H9 (cell line): Measurements from ENCODE around the gene PUM2. TPM values are rescaled to one million over a fixed set of nuclear protein-coding genes. Genes with fewer than 3 reads are reported as not detected.

Source experiments
- DNase-seq: peaks from one replicate; pipeline ENCODE4 v3.0.0-alpha.2; 2017
- H2AFZ ChIP-seq: one replicate; pipeline ENCODE4 v1.6.1; 2013; ENCODE audit warnings: mild to moderate bottlenecking, low read length, control low read depth, moderate library complexity
- H2AK5ac ChIP-seq: 2 replicates; pipeline ENCODE4 v1.6.1; 2013; ENCODE audit warnings: low read length, control low read depth, mixed read lengths; ENCODE audit not compliant: insufficient read length
- H2BK120ac ChIP-seq: one replicate; pipeline ENCODE4 v1.6.1; 2013; ENCODE audit warnings: low read depth, mild to moderate bottlenecking, low read length, control low read depth, inconsistent platforms; ENCODE audit not compliant: poor library complexity, severe bottlenecking
- H2BK12ac ChIP-seq: 2 replicates; pipeline ENCODE4 v1.6.1; 2013; ENCODE audit warnings: low read length, control low read depth, mixed read lengths, low read depth; ENCODE audit not compliant: insufficient read length
- H2BK15ac ChIP-seq: 2 replicates; pipeline ENCODE4 v1.6.1; 2013; ENCODE audit warnings: low read depth, low read length, control low read depth
- H2BK20ac ChIP-seq: one replicate; pipeline ENCODE4 v1.6.1; 2013; ENCODE audit warnings: low read depth, mild to moderate bottlenecking, low read length, control low read depth, inconsistent platforms; ENCODE audit not compliant: poor library complexity, severe bottlenecking
- H2BK5ac ChIP-seq: 2 replicates; pipeline ENCODE4 v1.6.1; 2013; ENCODE audit warnings: low read length, control low read depth, mixed read lengths; ENCODE audit not compliant: insufficient read length
- H3K14ac ChIP-seq: 2 replicates; pipeline ENCODE4 v1.6.1; 2013; ENCODE audit warnings: low read length, control low read depth; ENCODE audit not compliant: insufficient read depth
- H3K18ac ChIP-seq: 2 replicates; pipeline ENCODE4 v1.6.1; 2013; ENCODE audit warnings: low read depth, mild to moderate bottlenecking, mixed read lengths, low read length, control low read depth; ENCODE audit not compliant: insufficient read length
- H3K23ac ChIP-seq: 2 replicates; pipeline ENCODE4 v1.6.1; 2013; ENCODE audit warnings: low read length, control low read depth, mixed read lengths, low read depth; ENCODE audit not compliant: insufficient read length
- H3K23me2 ChIP-seq: 2 replicates; pipeline ENCODE4 v1.6.1; 2013; ENCODE audit warnings: low read depth, mild to moderate bottlenecking, mixed read lengths, low read length, control low read depth; ENCODE audit not compliant: insufficient read length, poor library complexity, severe bottlenecking
- H3K27ac ChIP-seq: 2 replicates; pipeline ENCODE4 v1.5.1; 2013; ENCODE audit warnings: low read length, control low read depth, mixed read lengths, low read depth; ENCODE audit not compliant: insufficient read length
- H3K27me3 ChIP-seq: 2 replicates; pipeline ENCODE4 v1.6.1; 2013; ENCODE audit warnings: low read length, control low read depth, inconsistent platforms; ENCODE audit not compliant: insufficient read depth
- H3K4ac ChIP-seq: 2 replicates; pipeline ENCODE4 v1.6.1; 2013; ENCODE audit warnings: low read depth, mild to moderate bottlenecking, control low read depth, inconsistent platforms, low read length, moderate library complexity
- H3K4me1 ChIP-seq: 2 replicates; pipeline ENCODE4 v1.6.1; 2013; ENCODE audit warnings: low read length, control low read depth, inconsistent platforms; ENCODE audit not compliant: insufficient read depth
- H3K4me2 ChIP-seq: 2 replicates; pipeline ENCODE4 v1.6.1; 2013; ENCODE audit warnings: low read length, control low read depth, mixed read lengths; ENCODE audit not compliant: insufficient read length, insufficient read depth
- H3K56ac ChIP-seq: 2 replicates; pipeline ENCODE4 v1.6.1; 2013; ENCODE audit warnings: low read depth, mild to moderate bottlenecking, mixed read lengths, low read length, control low read depth; ENCODE audit not compliant: insufficient read length
- H3K79me1 ChIP-seq: 2 replicates; pipeline ENCODE4 v1.6.1; 2013; ENCODE audit warnings: low read depth, mild to moderate bottlenecking, moderate library complexity, low read length, control low read depth, inconsistent platforms; ENCODE audit not compliant: insufficient read depth, poor library complexity, severe bottlenecking
- H3K79me2 ChIP-seq: 2 replicates; pipeline ENCODE4 v1.6.1; 2013; ENCODE audit warnings: low read length, control low read depth, inconsistent platforms; ENCODE audit not compliant: insufficient read depth
- H3K9ac ChIP-seq: 2 replicates; pipeline ENCODE4 v1.6.1; 2013; ENCODE audit warnings: low read length, control low read depth, mixed read lengths; ENCODE audit not compliant: insufficient read length; ENCODE audit errors: extremely low read depth
- H3K9me3 ChIP-seq: one replicate; pipeline ENCODE4 v1.6.1; 2013; ENCODE audit warnings: low read depth, low read length, inconsistent platforms; ENCODE audit not compliant: control insufficient read depth
- H3T11ph ChIP-seq: one replicate; pipeline ENCODE4 v1.6.1; 2013; ENCODE audit warnings: mild to moderate bottlenecking, low read length, control low read depth, inconsistent platforms
- H4K20me1 ChIP-seq: one replicate; pipeline ENCODE4 v1.6.1; 2013; ENCODE audit not compliant: control insufficient read depth, insufficient read length, insufficient read depth
- H4K5ac ChIP-seq: 2 replicates; pipeline ENCODE4 v1.6.1; 2013; ENCODE audit warnings: low read depth, mild to moderate bottlenecking, mixed read lengths, low read length, control low read depth; ENCODE audit not compliant: insufficient read length
- H4K8ac ChIP-seq: replicated peaks from 2 replicates; pipeline ENCODE4 v1.6.1; 2013; ENCODE audit warnings: low read length, control low read depth, mixed read lengths, low read depth; ENCODE audit not compliant: insufficient read length
- H4K91ac ChIP-seq: 2 replicates; pipeline ENCODE4 v1.6.1; 2013; ENCODE audit warnings: low read depth, mild to moderate bottlenecking, moderate library complexity, mixed read lengths, low read length, control low read depth; ENCODE audit not compliant: insufficient read length
- H3K27ac Mint-ChIP-seq, 3 experiments: 2 replicates in 2 of 3; 3 replicates in 1 of 3; pipeline ENCODE4 v1.8.0; 2020 to 2021; ENCODE audit warnings: mixed read lengths in 3 of 3, mild to moderate bottlenecking in 1 of 3, moderate library complexity in 1 of 3
- H3K27me3 Mint-ChIP-seq: 2 replicates; pipeline ENCODE4 v1.8.0; 2021; ENCODE audit warnings: low read depth, mild to moderate bottlenecking, moderate library complexity, mixed read lengths
- H3K36me3 Mint-ChIP-seq, 3 experiments: 2 replicates in 2 of 3; 3 replicates in 1 of 3; pipeline ENCODE4 v1.8.0; 2020 to 2021; ENCODE audit warnings: low read depth in 3 of 3, mixed read lengths in 3 of 3; ENCODE audit not compliant: insufficient read depth in 1 of 3
- H3K4me1 Mint-ChIP-seq, 2 experiments: 2 replicates each; pipeline ENCODE4 v1.8.0; 2020; ENCODE audit warnings: mixed read lengths in 2 of 2
- H3K4me3 Mint-ChIP-seq, 2 experiments: 2 replicates in 1 of 2; 3 replicates in 1 of 2; pipeline ENCODE4 v1.8.0; 2020 to 2021; ENCODE audit warnings: mild to moderate bottlenecking in 2 of 2, mixed read lengths in 2 of 2, moderate library complexity in 1 of 2
- H3K9me3 Mint-ChIP-seq, 2 experiments: 2 replicates in 1 of 2; 3 replicates in 1 of 2; pipeline ENCODE4 v1.8.0; 2020; ENCODE audit warnings: mild to moderate bottlenecking in 2 of 2, mixed read lengths in 2 of 2, moderate library complexity in 1 of 2
- CTCF ChIP-seq: fragments of 200-600 bp; sonication (generic); conservative IDR thresholded peaks from 3 replicates; pipeline ENCODE4 v1.8.0; 2021; ENCODE audit warnings: antibody characterized with exemption, mild to moderate bottlenecking
- WGBS: extraction: QIAGEN DNeasy Blood & Tissue Kit; methylation state at CpG from one replicate; pipeline ENCODE4 v1.1.7; 2013; ENCODE audit warnings: missing lambda C conversion rate, low lambda C conversion rate, mixed read lengths; ENCODE audit not compliant: insufficient read length; ENCODE audit errors: extremely low coverage; 5-methylcytosine and 5-hydroxymethylcytosine counted together
- total RNA-seq: library from RNA; stranded (reverse); gene quantifications from 2 replicates; pipeline ENCODE4 v1.2.1, GENCODE V29; 2021

Gene PUM2
- total RNA-seq, 1 experiment from 2014 or later, result 96.6 TPM

DNA sequence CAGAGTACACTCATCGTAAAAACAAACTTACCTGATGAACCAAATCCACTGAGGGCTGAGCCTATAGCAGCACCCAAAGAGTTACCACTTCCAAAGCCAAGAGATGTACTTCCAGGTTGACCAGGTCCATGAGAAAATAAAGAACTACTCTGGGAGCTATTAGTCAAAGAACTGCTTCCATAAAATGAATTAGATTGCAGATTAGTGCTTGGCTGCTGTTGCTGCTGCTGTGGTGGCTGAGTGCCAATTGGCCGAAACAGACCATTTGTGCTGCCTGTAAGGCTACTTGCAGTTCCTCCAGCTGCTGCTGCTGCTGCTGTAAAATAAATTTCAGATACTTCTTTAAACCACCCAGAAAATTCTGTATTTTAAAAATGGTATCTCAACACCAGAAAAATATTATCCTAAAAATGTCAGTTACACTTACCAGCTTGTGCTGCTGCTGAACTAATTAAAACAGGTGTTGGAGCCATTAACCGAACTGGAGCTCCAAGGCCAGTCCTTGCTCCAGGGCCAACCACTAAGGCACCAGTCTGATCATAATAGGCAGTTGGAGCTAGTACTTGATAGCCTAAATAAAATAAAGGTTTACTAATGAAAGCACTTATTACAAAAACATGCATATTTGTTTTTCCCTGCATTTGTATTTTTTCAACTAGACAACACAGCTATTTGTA lies 67.6 kb downstream of the PUM2 start:
- H2BK5ac ChIP-seq, result no peak overlapping the region

More for the DNA sequence above, 67.6 kb downstream of the PUM2 start:
- no CpG with 5 or more reads among the region's 3 CpGs for WGBS
- Histone ChIP-seq H2BK120ac (no peak overlapping the region), H3K27ac (no peak overlapping the region), H3K9ac (no peak overlapping the region), H2AFZ (no peak overlapping the region), H2BK12ac (no peak overlapping the region), H3K4me2 (no peak overlapping the region), H2BK20ac (no peak overlapping the region), H3K14ac (no peak overlapping the region), H2BK15ac (no peak overlapping the region), H4K91ac (no peak overlapping the region), H3K56ac (no peak overlapping the region), H3K23ac (no peak overlapping the region), H3K27me3 (no peaks in the 10 kb centered on the region), H4K5ac (no peak overlapping the region), H3K4me1 (no peaks in the 10 kb centered on the region), H4K8ac (no peak overlapping the region), H3K79me1 (peaks cover 3% of the 10 kb centered on the region), H3T11ph (no peak overlapping the region), H2AK5ac (no peak overlapping the region), H3K23me2 (no peaks in the 10 kb centered on the region), H4K20me1 (no peaks in the 10 kb centered on the region), H3K9me3 (no peaks in the 10 kb centered on the region), H3K18ac (no peak overlapping the region), H3K4ac (no peak overlapping the region), H3K79me2 (no peaks in the 10 kb centered on the region)
- Mint-ChIP-seq H3K9me3 (no peaks in the 10 kb centered on the region), H3K27ac (no peak overlapping the region), H3K4me1 (no peaks in the 10 kb centered on the region), H3K27me3 (no peaks in the 10 kb centered on the region), H3K36me3 (peaks cover 0 to 37% (median 33%) of the 10 kb centered on the region in 3 experiments; a peak in 5 of 7 replicates), H3K4me3 (no peak overlapping the region)
- no peak for TF ChIP-seq CTCF
- DNase-seq, result no peak
